GM12875 (cell line): ENCODE measurements around the gene ARL8A.

ENCODE experiments used
- H3K4me3 ChIP-seq: one replicate; pipeline ENCODE4 v1.5.1; 2011; ENCODE audit warnings: low read depth, low read length, control low read depth
- TF ChIP-seq, protein P1 (sequence below): IDR thresholded peaks from 2 replicates; pipeline ENCODE4 v1.5.1; 2011; ENCODE audit warnings: low read depth, mild to moderate bottlenecking, control low read depth, inconsistent platforms, low read length, moderate library complexity, borderline replicate concordance; ENCODE audit not compliant: insufficient read depth

Gene ARL8A

DNA sequence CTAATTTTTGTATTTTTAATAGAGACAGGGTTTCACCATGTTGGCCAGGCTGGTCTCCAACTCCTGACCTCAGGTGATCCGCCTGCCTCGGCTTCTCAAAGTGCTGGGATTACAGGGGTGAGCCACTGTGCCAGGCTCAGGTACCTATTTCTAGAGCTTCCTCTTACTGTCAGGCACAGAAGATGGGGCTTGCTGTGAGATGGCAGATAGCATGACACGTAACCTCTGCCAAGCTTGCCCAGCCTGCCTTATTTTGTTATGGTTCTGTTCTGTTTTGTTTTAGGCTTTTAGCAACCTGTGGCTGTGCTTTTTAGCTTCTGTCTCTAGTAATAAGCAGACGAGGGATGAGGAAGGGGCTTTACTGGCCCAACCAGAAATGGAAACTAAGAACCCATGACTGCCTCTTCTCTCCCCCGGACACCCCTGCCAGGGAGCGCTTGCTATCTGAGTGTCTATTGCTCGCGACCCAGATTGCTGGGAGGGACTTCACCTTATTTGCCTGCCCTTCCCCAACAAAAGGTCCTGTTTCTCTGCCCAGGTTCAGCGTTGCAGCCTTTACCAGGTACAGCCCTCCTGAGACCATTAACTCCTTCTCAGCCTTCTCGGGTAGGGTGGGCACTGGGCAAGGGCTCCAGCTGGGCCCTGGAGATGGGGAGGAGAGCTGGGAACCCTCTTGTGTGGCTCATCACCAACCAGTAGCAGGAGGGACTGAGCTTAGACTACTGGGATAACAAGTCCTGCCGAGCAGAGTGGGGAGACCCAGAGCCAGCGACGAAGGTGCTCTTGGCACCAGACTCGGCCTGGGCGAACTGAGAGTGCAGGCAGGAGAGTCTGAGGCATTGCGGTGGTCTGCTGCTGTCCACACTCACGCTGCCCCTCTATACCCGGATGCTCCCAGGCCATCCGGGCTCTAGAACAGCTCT is 35.6 kb upstream of the ARL8A start:
- TF ChIP-seq, protein P1, sequence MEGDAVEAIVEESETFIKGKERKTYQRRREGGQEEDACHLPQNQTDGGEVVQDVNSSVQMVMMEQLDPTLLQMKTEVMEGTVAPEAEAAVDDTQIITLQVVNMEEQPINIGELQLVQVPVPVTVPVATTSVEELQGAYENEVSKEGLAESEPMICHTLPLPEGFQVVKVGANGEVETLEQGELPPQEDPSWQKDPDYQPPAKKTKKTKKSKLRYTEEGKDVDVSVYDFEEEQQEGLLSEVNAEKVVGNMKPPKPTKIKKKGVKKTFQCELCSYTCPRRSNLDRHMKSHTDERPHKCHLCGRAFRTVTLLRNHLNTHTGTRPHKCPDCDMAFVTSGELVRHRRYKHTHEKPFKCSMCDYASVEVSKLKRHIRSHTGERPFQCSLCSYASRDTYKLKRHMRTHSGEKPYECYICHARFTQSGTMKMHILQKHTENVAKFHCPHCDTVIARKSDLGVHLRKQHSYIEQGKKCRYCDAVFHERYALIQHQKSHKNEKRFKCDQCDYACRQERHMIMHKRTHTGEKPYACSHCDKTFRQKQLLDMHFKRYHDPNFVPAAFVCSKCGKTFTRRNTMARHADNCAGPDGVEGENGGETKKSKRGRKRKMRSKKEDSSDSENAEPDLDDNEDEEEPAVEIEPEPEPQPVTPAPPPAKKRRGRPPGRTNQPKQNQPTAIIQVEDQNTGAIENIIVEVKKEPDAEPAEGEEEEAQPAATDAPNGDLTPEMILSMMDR, result no peak
- no peak overlapping the region for H3K4me3 ChIP-seq

DNA sequence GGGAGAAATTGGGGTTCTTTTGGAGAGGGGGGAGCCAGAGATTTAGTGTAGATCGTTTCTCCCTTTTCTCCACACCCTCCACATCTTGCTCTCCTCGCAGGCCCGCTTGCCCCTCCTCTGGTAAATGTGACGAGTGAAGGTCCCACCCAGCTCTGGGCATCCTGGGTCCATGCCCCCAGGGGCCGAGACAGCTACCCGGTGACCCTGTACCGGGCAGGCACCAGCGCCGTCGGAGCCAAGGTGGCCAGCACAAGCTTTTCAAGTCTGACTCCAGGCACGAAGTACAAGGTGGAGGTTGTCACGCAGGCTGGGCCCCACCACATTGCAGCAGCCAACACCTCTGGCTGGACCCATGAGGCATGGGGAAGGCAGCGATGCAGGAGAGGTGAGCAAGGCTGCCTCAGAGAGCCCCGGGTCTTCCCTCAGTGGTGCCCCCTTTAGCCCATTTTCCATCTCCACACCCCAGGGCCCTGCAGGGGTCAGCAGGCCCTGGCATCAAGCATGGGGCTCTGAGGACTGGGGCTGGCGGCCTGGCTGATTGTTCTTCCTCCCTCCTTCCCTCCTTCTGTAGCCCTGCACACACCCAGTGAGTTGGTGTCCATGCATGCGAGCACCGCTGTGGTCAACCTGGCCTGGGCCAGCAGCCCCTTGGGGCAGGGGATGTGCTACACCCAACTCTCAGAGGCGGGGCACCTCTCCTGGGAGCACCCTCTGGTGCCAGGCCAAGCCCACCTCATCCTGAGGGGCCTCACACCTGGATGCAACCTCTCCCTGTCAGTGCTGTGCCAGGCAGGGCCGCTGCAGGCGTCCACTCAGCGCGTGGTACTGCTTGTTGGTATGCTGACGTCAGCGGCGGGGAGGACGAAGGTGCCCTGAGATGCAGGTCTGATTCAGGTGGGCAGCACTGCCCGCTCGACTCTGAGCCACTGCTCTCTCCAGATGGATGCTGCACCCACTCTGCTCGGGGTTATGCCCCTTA is 32.7 kb upstream of the ARL8A start:
- no peak overlapping the region for H3K4me3 ChIP-seq
- TF ChIP-seq, protein P1, result no peak

- TF ChIP-seq, protein P1, result no peak
- H3K4me3 ChIP-seq, result no peak overlapping the region
Measured at GRCh38 chr1:202173993-202174392, 29.5 kb upstream of the ARL8A start.

- TF ChIP-seq, protein P1, result no peak
- H3K4me3 ChIP-seq, result no peak overlapping the region
Measured at GRCh38 chr1:202172015-202172355, 27.4 kb upstream of the ARL8A start.

- TF ChIP-seq, protein P1, result no peak
- no peak overlapping the region for H3K4me3 ChIP-seq
Measured at GRCh38 chr1:202171292-202172014, 26.9 kb upstream of the ARL8A start.

DNA sequence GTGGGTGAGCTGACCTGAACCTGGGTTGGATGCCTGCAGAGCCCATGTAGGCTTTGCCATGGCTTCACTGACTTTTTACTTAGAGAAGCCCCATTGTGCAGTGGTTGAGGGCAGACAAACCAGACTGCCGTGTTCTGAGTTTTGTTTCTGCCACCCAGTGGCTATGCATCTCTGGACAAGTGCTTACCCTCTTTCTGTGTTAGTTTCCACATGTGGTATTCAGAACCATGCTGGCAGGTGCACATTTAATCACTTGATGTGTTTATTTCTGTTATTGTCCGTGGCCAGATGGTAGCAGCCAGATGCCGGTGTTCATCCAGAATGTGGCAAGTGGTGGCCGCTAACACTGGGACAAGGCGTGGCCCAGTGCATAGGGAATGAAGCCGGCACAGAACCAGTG is 26.2 kb upstream of the ARL8A start:
- no peak overlapping the region for H3K4me3 ChIP-seq
- TF ChIP-seq, protein P1, result no peak
